PC-9 (cell line): ENCODE results near the gene DYNLT2. TPM values are rescaled to one million over a fixed set of nuclear protein-coding genes. Genes with fewer than 3 reads are reported as not detected.

Experiments used
- BruUV-seq: library from RNA; stranded (reverse); fragments of 400-500 nt; replicated peaks from 2 replicates; lab custom pipeline; 2021; lab: Mats Ljungman, UMichigan
- CTCF ChIA-PET: fragments of 300-600 bp; sonication (Branson Sonifier 250); formaldehyde crosslinking; loops from one replicate; lab custom pipeline; 2022; ENCODE audit warnings: antibody characterized with exemption; lab: Charles Lee
- POLR2A ChIA-PET: fragments of 300-600 bp; sonication (Branson Sonifier 250); formaldehyde crosslinking; loops from one replicate; lab custom pipeline; 2022; ENCODE audit warnings: antibody characterized with exemption; ENCODE audit not compliant: unreplicated experiment; lab: Charles Lee
- DNase-seq, 2 experiments: peaks; one replicate each; pipeline versions ENCODE4 v3.0.0 to v3.0.0-alpha.2; 2015 to 2022; ENCODE audit warnings: mixed read lengths in 1 of 2
- H2AFZ ChIP-seq: fragments of 200-600 bp; sonication (generic); 2 replicates; pipeline ENCODE4 v1.8.1; 2017; ENCODE audit warnings: antibody characterized with exemption
- H3F3A ChIP-seq: fragments of 200-600 bp; sonication (generic); 2 replicates; pipeline ENCODE4 v1.8.1; 2017; ENCODE audit warnings: antibody characterized with exemption, mild to moderate bottlenecking, low read depth; ENCODE audit not compliant: insufficient read depth
- H3K27ac ChIP-seq: fragments of 200-600 bp; sonication (generic); 2 replicates; pipeline ENCODE4 v1.6.1; 2016; ENCODE audit warnings: mixed run types
- H3K27me3 ChIP-seq: fragments of 200-600 bp; sonication (generic); 2 replicates; pipeline ENCODE4 v1.6.1; 2016; ENCODE audit warnings: low read depth, mixed run types; ENCODE audit not compliant: insufficient read depth
- H3K36me3 ChIP-seq: fragments of 200-600 bp; sonication (generic); 2 replicates; pipeline ENCODE4 v1.6.1; 2016; ENCODE audit warnings: low read depth, mixed run types
- H3K4me1 ChIP-seq: fragments of 200-600 bp; sonication (generic); replicated peaks from 2 replicates; pipeline ENCODE4 v1.6.1; 2016; ENCODE audit warnings: mixed run types; ENCODE audit not compliant: insufficient read depth
- H3K4me2 ChIP-seq: fragments of 200-600 bp; sonication (generic); 2 replicates; pipeline ENCODE4 v1.6.1; 2017; ENCODE audit warnings: mixed run types
- H3K4me3 ChIP-seq: fragments of 200-600 bp; sonication (generic); 2 replicates; pipeline ENCODE4 v1.6.1; 2016; ENCODE audit warnings: mixed run types
- H3K79me2 ChIP-seq: fragments of 200-600 bp; sonication (generic); 2 replicates; pipeline ENCODE4 v1.6.1; 2017; ENCODE audit warnings: low read depth, mixed run types
- H3K9me2 ChIP-seq: fragments of 200-600 bp; sonication (generic); 2 replicates; pipeline ENCODE4 v1.8.1; 2017; ENCODE audit warnings: mild to moderate bottlenecking; ENCODE audit not compliant: insufficient read depth
- H3K9me3 ChIP-seq: fragments of 200-600 bp; sonication (generic); 2 replicates; pipeline ENCODE4 v1.8.1; 2016; ENCODE audit warnings: low read depth; ENCODE audit not compliant: insufficient read depth
- H4K20me1 ChIP-seq: fragments of 200-600 bp; sonication (generic); 2 replicates; pipeline ENCODE4 v1.8.1; 2017; ENCODE audit not compliant: insufficient read depth
- CTCF ChIP-seq: fragments of 200-600 bp; sonication (generic); conservative IDR thresholded peaks from 2 replicates; pipeline ENCODE4 v1.6.1; 2017; ENCODE audit warnings: mixed run types, antibody characterized with exemption, mild to moderate bottlenecking, moderate library complexity
- EZH2 ChIP-seq: fragments of 200-600 bp; sonication (generic); IDR thresholded peaks from 2 replicates; pipeline ENCODE4 v1.8.0; 2017; ENCODE audit warnings: antibody characterized with exemption, low read depth
- intact Hi-C: fragments of 100-400 bp; cut with micrococcal nuclease; formaldehyde crosslinking; loops from one replicate; pipeline ENCODE4 v1.10.0; 2022; ENCODE audit not compliant: unreplicated experiment
- total RNA-seq: library from RNA; stranded (reverse); gene quantifications from 2 replicates; pipeline ENCODE4 v1.2.3, GENCODE V29; 2021

The DYNLT2 gene
- total RNA-seq, 1 experiment from 2014 or later = 1.5 TPM

- intact Hi-C loops = no loop called here
- Histone ChIP-seq H3K79me2 (peaks cover 12% of the 10 kb centered on the region), H3K4me1 (peaks cover 5% of the 10 kb centered on the region), H3K4me3 (no peak overlapping the region), H3F3A (no peaks in the 10 kb centered on the region), H3K27me3 (no peaks in the 10 kb centered on the region), H2AFZ (no peak overlapping the region), H4K20me1 (0 out of 2 replicates have a peak, but pooled peaks cover 3% of the 10 kb centered on the region), H3K36me3 (no peaks in the 10 kb centered on the region), H3K9me3 (no peaks in the 10 kb centered on the region), H3K9me2 (no peaks in the 10 kb centered on the region), H3K27ac (no peak overlapping the region), H3K4me2 (no peak overlapping the region)
- TF ChIP-seq EZH2 = no peak
- no peak for TF ChIP-seq CTCF
- BruUV-seq = no TSS peak
- ChIA-PET CTCF (no interaction called here), POLR2A (no interaction called here)
- no peak for DNase-seq
Measured at GRCh38 chr6:169745405-169745804, 6.0 kb downstream of the DYNLT2 start.

- Histone ChIP-seq H3K4me3 (no peak overlapping the region), H3K79me2 (no peaks in the 10 kb centered on the region), H3K4me1 (no peaks in the 10 kb centered on the region), H2AFZ (no peak overlapping the region), H3K36me3 (no peaks in the 10 kb centered on the region), H3F3A (no peaks in the 10 kb centered on the region), H3K9me3 (no peaks in the 10 kb centered on the region), H3K9me2 (no peaks in the 10 kb centered on the region), H3K4me2 (no peak overlapping the region), H4K20me1 (0 out of 2 replicates have a peak, but pooled peaks cover under 1% of the 10 kb centered on the region), H3K27ac (no peak overlapping the region), H3K27me3 (no peaks in the 10 kb centered on the region)
- ChIA-PET POLR2A (no interaction called here), CTCF (no interaction called here)
- no TSS peak for BruUV-seq
- no peak for TF ChIP-seq EZH2
- TF ChIP-seq CTCF = no peak
- DNase-seq = no peak
- intact Hi-C loops = no loop called here
Measured at GRCh38 chr6:169741344-169741743, 10.0 kb downstream of the DYNLT2 start.

- H3K79me2 ChIP-seq = no peaks in the 10 kb centered on the region
- no peaks in the 10 kb centered on the region for H3F3A ChIP-seq
- no peaks in the 10 kb centered on the region; the same call in 1 of the 2 replicates for H3K27me3 ChIP-seq
- no peak overlapping the region for H3K27ac ChIP-seq
- DNase-seq = no peak
- no peaks in the 10 kb centered on the region for H3K9me3 ChIP-seq
- no TSS peak for BruUV-seq
- TF ChIP-seq EZH2 = no peak
- no peak for TF ChIP-seq CTCF
- H3K4me2 ChIP-seq = no peak overlapping the region
- intact Hi-C loops = no loop called here
- H3K36me3 ChIP-seq = no peaks in the 10 kb centered on the region
- H2AFZ ChIP-seq = no peak overlapping the region
- no peaks in the 10 kb centered on the region for H4K20me1 ChIP-seq
- H3K9me2 ChIP-seq = no peaks in the 10 kb centered on the region
- ChIA-PET CTCF (no interaction called here), POLR2A (no interaction called here)
- H3K4me1 ChIP-seq = no peaks in the 10 kb centered on the region
- no peak overlapping the region for H3K4me3 ChIP-seq
Measured at GRCh38 chr6:169738976-169739529, 12.3 kb downstream of the DYNLT2 start.
